ENCODE data around the gene BNC2. TPM values are rescaled to one million over a fixed set of nuclear protein-coding genes. Genes with fewer than 3 reads are reported as not detected.
A peak's percentile ranks its signal among the peaks of the same experiment; 100 is the strongest.

The BNC2 gene
- total and polyA plus RNA-seq, 7 donors = 0.23 to 205 (median 117) TPM

GRCh38 chr9:16656432-16657169, 213.9 kb downstream of the BNC2 start:
- DNase-seq = no peak
- H3K4me3 ChIP-seq = no peak overlapping the region
- peak overlapping the region in 3 of 4 donors; percentile 77 to 83 (median 83) for H3K27ac ChIP-seq
- intact Hi-C loops (cut with DNase I) = loop anchor here (10.0 kb wide), 1 partner anchor 208 kb away; no protein-coding TSS in a partner anchor
- TF ChIP-seq POLR2AphosphoS5 (IDR thresholded peaks at IDR 0.05) (no peak), CTCF (IDR thresholded peaks at IDR 0.05) (no peak), EP300 (IDR thresholded peaks at IDR 0.05) (no peak), POLR2A (IDR thresholded peaks at IDR 0.05) (no peak)
- H3K36me3 ChIP-seq = no peaks in the 10 kb centered on the region
- H3K4me1 ChIP-seq = peaks cover 0 to 59% (median 49%) of the 10 kb centered on the region in 4 donors
- H3K27me3 ChIP-seq = no peaks in the 10 kb centered on the region
- H3K9me3 ChIP-seq = no peaks in the 10 kb centered on the region
- WGBS, 2 donors = 62 to 80% methylated on average over 2 of the region's 2 CpGs

DNA sequence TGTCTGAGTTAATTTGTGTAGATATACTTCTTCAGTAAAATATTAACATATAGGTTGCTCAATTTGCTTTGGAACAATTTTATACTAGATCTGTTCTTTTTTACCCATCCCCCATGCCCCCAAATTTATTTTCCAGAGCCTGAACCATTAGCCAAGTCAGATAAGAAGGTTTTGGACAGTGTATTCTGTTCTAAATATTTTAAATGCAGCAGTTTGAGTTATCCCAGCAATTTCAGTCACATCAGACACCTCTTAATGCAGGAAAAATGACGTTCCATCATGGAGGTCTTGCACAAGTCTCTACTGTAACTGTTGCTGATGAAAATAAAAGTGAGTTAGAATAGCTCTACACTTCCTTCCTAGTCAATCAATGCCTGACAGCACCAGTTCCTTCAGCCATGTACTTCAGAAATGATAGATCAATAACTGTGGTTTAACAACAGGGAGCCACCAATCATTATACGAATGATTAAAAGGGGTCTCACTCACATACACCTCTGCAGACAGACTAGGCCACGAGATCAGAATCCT, 215.8 kb downstream of the BNC2 start:
- no peaks in the 10 kb centered on the region for H3K36me3 ChIP-seq
- H3K27me3 ChIP-seq = no peaks in the 10 kb centered on the region
- DNase-seq = no peak
- H3K27ac ChIP-seq = peak overlapping the region; percentile 7 to 83 (median 80)
- no peak for TF ChIP-seq CTCF (IDR thresholded peaks at IDR 0.05)
- no peak for TF ChIP-seq POLR2AphosphoS5 (IDR thresholded peaks at IDR 0.05)
- no peak for TF ChIP-seq EP300 (IDR thresholded peaks at IDR 0.05)
- no peak for TF ChIP-seq POLR2A (IDR thresholded peaks at IDR 0.05)
- intact Hi-C loops (cut with DNase I) = loop anchor here (5.0 to 10.0 kb wide), 4 partner anchors 73 to 782 kb away; no protein-coding TSS in a partner anchor
- no peaks in the 10 kb centered on the region for H3K9me3 ChIP-seq
- H3K4me1 ChIP-seq = peaks cover 0 to 76% (median 54%) of the 10 kb centered on the region in 4 donors
- H3K4me3 ChIP-seq = no peak overlapping the region
- WGBS, 2 donors = 85 to 92% methylated on average over 3 of the region's 3 CpGs

GRCh38 chr9:16653491-16654399, 216.7 kb downstream of the BNC2 start:
- H3K4me1 ChIP-seq = peaks cover 0 to 76% (median 54%) of the 10 kb centered on the region in 4 donors
- no peaks in the 10 kb centered on the region for H3K36me3 ChIP-seq
- H3K4me3 ChIP-seq = peak overlapping the region; percentile 5 to 37 (median 34)
- WGBS, 2 donors = 61 to 65% methylated on average over 13 of the region's 13 CpGs
- no peak for TF ChIP-seq EP300 (IDR thresholded peaks at IDR 0.05)
- no peak for TF ChIP-seq CTCF (IDR thresholded peaks at IDR 0.05)
- TF ChIP-seq POLR2A (IDR thresholded peaks at IDR 0.05) = no peak
- TF ChIP-seq POLR2AphosphoS5 (IDR thresholded peaks at IDR 0.05) = peak in 3 of 4 donors; percentile 9 to 48 (median 48)
- H3K27me3 ChIP-seq = no peaks in the 10 kb centered on the region
- peak overlapping the region; percentile 7 to 83 (median 80) for H3K27ac ChIP-seq
- DNase-seq = peak; percentile 76
- H3K9me3 ChIP-seq = no peaks in the 10 kb centered on the region
- intact Hi-C loops (cut with DNase I) = loop anchor here (2.0 to 10.0 kb wide), 5 partner anchors 51 to 781 kb away; no protein-coding TSS in a partner anchor

GRCh38 chr9:16652582-16652981, 217.9 kb downstream of the BNC2 start:
- WGBS, 2 donors = 76 to 81% methylated on average over 4 of the region's 4 CpGs
- no peaks in the 10 kb centered on the region for H3K9me3 ChIP-seq
- intact Hi-C loops (cut with DNase I) = loop anchor here (2.0 to 10.0 kb wide), 5 partner anchors 52 to 780 kb away; no protein-coding TSS in a partner anchor
- H3K27me3 ChIP-seq = no peaks in the 10 kb centered on the region
- H3K4me3 ChIP-seq = peak overlapping the region in 1 of 4 donors; percentile 37
- H3K27ac ChIP-seq = peak overlapping the region in 3 of 4 donors; percentile 77 to 83 (median 83)
- H3K4me1 ChIP-seq = peaks cover 0 to 73% (median 55%) of the 10 kb centered on the region in 4 donors
- DNase-seq = no peak
- no peaks in the 10 kb centered on the region for H3K36me3 ChIP-seq
- no peak for TF ChIP-seq POLR2A (IDR thresholded peaks at IDR 0.05)
- TF ChIP-seq POLR2AphosphoS5 (IDR thresholded peaks at IDR 0.05) = no peak
- no peak for TF ChIP-seq CTCF (IDR thresholded peaks at IDR 0.05)
- TF ChIP-seq EP300 (IDR thresholded peaks at IDR 0.05) = no peak
